VCaP (cell line): Measurements from ENCODE around the gene LPO.

Experiments used
- H3K27ac ChIP-seq: fragments of 450-650 bp; 2 replicates; pipeline ENCODE4 v1.5.1; 2017
- CTCF ChIP-seq: fragments of 450-650 bp; conservative IDR thresholded peaks from 2 replicates; pipeline ENCODE4 v1.5.1; 2017; ENCODE audit warnings: mild to moderate bottlenecking, moderate library complexity

LPO gene

GRCh38 chr17:58229384-58229783 is 9.0 kb upstream of the LPO start:
- no peak overlapping the region for H3K27ac ChIP-seq
- no peak for TF ChIP-seq CTCF

GRCh38 chr17:58229881-58230280 is 8.5 kb upstream of the LPO start:
- no peak overlapping the region for H3K27ac ChIP-seq
- no peak for TF ChIP-seq CTCF

GRCh38 chr17:58231641-58232040 is 6.7 kb upstream of the LPO start:
- H3K27ac ChIP-seq, result no peak overlapping the region

GRCh38 chr17:58232707-58233156 is 5.7 kb upstream of the LPO start:
- TF ChIP-seq CTCF, result no peak
- no peak overlapping the region for H3K27ac ChIP-seq

More at GRCh38 chr17:58231641-58232040, 6.7 kb upstream of the LPO start:
- no peak for TF ChIP-seq CTCF

GRCh38 chr17:58233543-58233942 is 4.8 kb upstream of the LPO start:
- TF ChIP-seq CTCF, result no peak

GRCh38 chr17:58234512-58234911 is 3.9 kb upstream of the LPO start:
- no peak overlapping the region for H3K27ac ChIP-seq
- TF ChIP-seq CTCF, result no peak

More at GRCh38 chr17:58233543-58233942, 4.8 kb upstream of the LPO start:
- no peak overlapping the region for H3K27ac ChIP-seq

GRCh38 chr17:58235821-58236220 is 2.6 kb upstream of the LPO start:
- TF ChIP-seq CTCF, result no peak
- H3K27ac ChIP-seq, result no peak overlapping the region
